GM12878 (cell line): Measurements from ENCODE around the gene TMEM256. TPM values are rescaled to one million over a fixed set of nuclear protein-coding genes. Genes with fewer than 3 reads are reported as not detected.

Experiments
- BCLAF1 ChIP-seq: fragments of 450-650 bp; IDR thresholded peaks from 2 replicates; pipeline ENCODE4 v1.6.1; 2017; ENCODE audit warnings: antibody characterized with exemption, mild to moderate bottlenecking, moderate library complexity
- CBFB ChIP-seq: IDR thresholded peaks from 2 replicates; pipeline ENCODE4 v1.6.1; 2016; ENCODE audit warnings: antibody characterized with exemption, low read depth
- CREM ChIP-seq: IDR thresholded peaks from 2 replicates; pipeline ENCODE4 v1.6.1; 2014; ENCODE audit warnings: antibody characterized with exemption, low read depth
- FOS ChIP-seq: IDR thresholded peaks from 3 replicates; pipeline ENCODE4 v1.6.1; 2011; ENCODE audit warnings: borderline replicate concordance; ENCODE audit not compliant: insufficient read length; ENCODE audit errors: extremely low read depth
- FOXK2 ChIP-seq: fragments of 450-650 bp; IDR thresholded peaks from 2 replicates; pipeline ENCODE4 v1.6.1; 2017; ENCODE audit warnings: mild to moderate bottlenecking, moderate library complexity
- IRF4 ChIP-seq: IDR thresholded peaks from 2 replicates; pipeline ENCODE4 v1.6.1; 2011; ENCODE audit warnings: low read depth, low read length
- KDM1A ChIP-seq: fragments of 200-600 bp; sonication (generic); IDR thresholded peaks from 2 replicates; pipeline ENCODE4 v1.6.1; 2016; ENCODE audit warnings: borderline replicate concordance
- MEF2B ChIP-seq: fragments of 450-650 bp; IDR thresholded peaks from 2 replicates; pipeline ENCODE4 v1.6.1; 2018; ENCODE audit warnings: mild to moderate bottlenecking, moderate library complexity; ENCODE audit not compliant: partially characterized antibody, poor library complexity, severe bottlenecking
- NKRF ChIP-seq: fragments of 450-650 bp; conservative IDR thresholded peaks from 2 replicates; pipeline ENCODE4 v1.6.1; 2017; ENCODE audit warnings: mild to moderate bottlenecking, moderate library complexity
- PML ChIP-seq: IDR thresholded peaks from 2 replicates; pipeline ENCODE4 v1.6.1; 2012; ENCODE audit warnings: low read length, inconsistent platforms
- POLR2A ChIP-seq: IDR thresholded peaks from 2 replicates; pipeline ENCODE4 v1.6.1; 2011; ENCODE audit warnings: low read depth, mild to moderate bottlenecking, low read length
- PRDM15 ChIP-seq: fragments of 450-650 bp; formaldehyde crosslinking; IDR thresholded peaks from 2 replicates; pipeline ENCODE4 v1.4.0; 2020; ENCODE audit warnings: mild to moderate bottlenecking, moderate library complexity
- RAD21 ChIP-seq: IDR thresholded peaks from 2 replicates; pipeline ENCODE4 v1.6.1; 2011; ENCODE audit warnings: mild to moderate bottlenecking, low read depth, low read length, moderate library complexity; ENCODE audit not compliant: insufficient read depth
- RCOR1 ChIP-seq: conservative IDR thresholded peaks from 2 replicates; pipeline ENCODE4 v1.6.1; 2012; ENCODE audit warnings: low read depth, low read length, improper control_type of control experiment
- RELA ChIP-seq: fragments of 450-650 bp; IDR thresholded peaks from 2 replicates; pipeline ENCODE4 v1.8.0; 2014; ENCODE audit warnings: borderline replicate concordance; ENCODE audit not compliant: partially characterized antibody
- SMAD5 ChIP-seq: IDR thresholded peaks from 2 replicates; pipeline ENCODE4 v1.6.1; 2016; ENCODE audit warnings: antibody characterized with exemption, low read depth
- SMC3 ChIP-seq: IDR thresholded peaks from 2 replicates; pipeline ENCODE4 v1.6.1; 2011; ENCODE audit warnings: low read length, improper control_type of control experiment, borderline replicate concordance
- SP1 ChIP-seq: IDR thresholded peaks from one replicate; pipeline ENCODE4 v1.6.1; 2011; ENCODE audit warnings: low read depth, low read length
- TAF1 ChIP-seq: IDR thresholded peaks from 2 replicates; pipeline ENCODE4 v1.6.1; 2011; ENCODE audit warnings: mild to moderate bottlenecking, low read depth, low read length, borderline replicate concordance
- WRNIP1 ChIP-seq: IDR thresholded peaks from 2 replicates; pipeline ENCODE4 v1.6.1; 2011; ENCODE audit warnings: low read depth, low read length, improper control_type of control experiment, borderline replicate concordance
- ZNF217 ChIP-seq: fragments of 450-650 bp; IDR thresholded peaks from 2 replicates; pipeline ENCODE4 v1.6.1; 2017; ENCODE audit warnings: antibody characterized with exemption, mild to moderate bottlenecking
- ZNF274 ChIP-seq: IDR thresholded peaks from one replicate; pipeline ENCODE4 v1.8.0; 2011; ENCODE audit not compliant: insufficient read length, insufficient read depth
- ZNF384 ChIP-seq: IDR thresholded peaks from 2 replicates; pipeline ENCODE4 v1.6.1; 2012; ENCODE audit warnings: low read depth, mild to moderate bottlenecking, low read length, improper control_type of control experiment, borderline replicate concordance
- ZSCAN29 ChIP-seq: fragments of 450-650 bp; IDR thresholded peaks from 2 replicates; pipeline ENCODE4 v1.6.1; 2017; ENCODE audit warnings: mild to moderate bottlenecking, moderate library complexity
- polyA plus RNA-seq, 11 experiments: library from polyadenylated mRNA; depleted of rRNA in 4 of 11; unstranded in 6 of 11; stranded (reverse) in 5 of 11; fragments of >200 nt; fragmentation: Nextera tagmentation in 4 of 11; fragmentation: Illumina TruSeq in 1 of 11; extraction: Ambion mirVana in 4 of 11; extraction: Trizol in 1 of 11; gene quantifications; 1 replicate in 1 of 11; 2 replicates in 10 of 11; pipeline versions ENCODE4 v1.2.1 to v1.2.3, GENCODE V29; 2011 to 2016; ENCODE audit warnings: inconsistent platforms in 2 of 11, missing spikeins in 2 of 11, low read depth in 1 of 11
- total RNA-seq, 4 experiments: library from RNA; depleted of rRNA in 3 of 4; stranded (reverse); fragments of >200 nt in 3 of 4; fragmentation: Illumina TruSeq in 1 of 4; extraction: Trizol in 1 of 4; gene quantifications; 2 replicates each; pipeline versions ENCODE4 v1.2.1 to v1.2.3, GENCODE V29; 2013 to 2021

Gene TMEM256
- total and polyA plus RNA-seq, 10 of the 15 experiments (the other 5 are each of a cell fraction or from before 2014, with no cell fraction given) = 57.3 to 342 (median 95.7) TPM

GRCh38 chr17:7436556-7437368, 32.9 kb upstream of the TMEM256 start (continued):
- TF ChIP-seq PRDM15 (CRISPR knock-in tag) (no peak), POLR2A (no peak; the same call in 1 of the 2 replicates), ZNF384 (no peak), RCOR1 (no peak), WRNIP1 (no peak), SMC3 (peak; percentile 63), TAF1 (no peak), FOXK2 (no peak), ZSCAN29 (no peak), SP1 (no peak), ZNF274 (no peak), RAD21 (peak; percentile 59), RELA (no peak), FOS (no peak), CBFB (no peak), PML (no peak), SMAD5 (no peak), IRF4 (no peak), KDM1A (no peak), BCLAF1 (no peak), MEF2B (peak; percentile 11), CREM (peak; percentile 82), NKRF (peak; percentile 80), ZNF217 (peak; percentile 83)
